DMS114 treated with DMSO at 0.1 percent for 48 hours (cell line): ENCODE data around the gene ARHGAP4.

Experiments
- DNase-seq: peaks from one replicate; lab custom pipeline; 2025; ENCODE audit not compliant: unreplicated experiment; lab: John Stamatoyannopoulos, UW

The ARHGAP4 gene

DNA sequence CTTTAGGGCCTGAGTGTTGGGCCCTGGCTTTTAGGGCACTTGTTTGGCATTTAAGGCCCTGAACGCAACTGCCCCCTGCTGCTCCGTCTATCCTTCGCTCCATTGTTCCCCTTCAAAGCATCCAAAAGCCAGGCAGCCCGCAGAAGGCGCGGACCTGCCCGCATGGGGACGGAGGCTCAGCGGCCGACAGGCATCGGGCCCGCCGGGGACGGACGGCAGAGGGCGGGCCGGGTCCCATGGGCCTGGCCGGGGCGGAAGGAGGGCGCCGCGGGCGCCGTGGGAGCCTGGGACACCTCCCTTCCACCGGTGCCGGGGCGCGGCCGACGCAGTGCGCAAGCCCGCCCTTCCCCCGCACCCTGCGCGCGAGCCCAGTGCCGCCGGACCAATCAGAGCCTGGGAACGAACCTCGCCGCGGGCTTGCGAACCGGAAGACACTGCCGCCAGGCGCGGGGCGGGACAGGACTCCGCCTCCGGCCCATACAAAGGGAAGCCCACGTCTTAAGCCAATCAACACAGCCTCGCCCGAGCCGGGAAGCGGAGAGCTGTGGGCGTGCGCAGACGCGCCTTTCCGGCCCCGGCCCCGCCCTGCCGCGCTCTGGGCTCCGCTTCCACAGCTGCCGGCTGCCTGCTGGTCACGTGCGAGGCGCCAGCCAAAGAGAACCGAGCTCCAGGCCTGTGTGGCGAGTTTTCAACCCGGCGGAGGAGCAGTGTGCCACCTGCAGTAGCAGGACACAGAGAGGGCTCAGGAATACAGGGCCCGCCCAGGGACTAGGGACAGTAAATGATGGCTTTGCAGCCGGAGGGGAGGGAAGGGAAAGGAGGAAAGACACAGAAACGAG lies 2.1 kb upstream of the ARHGAP4 start:
- peak; percentile 84 for DNase-seq

DNA sequence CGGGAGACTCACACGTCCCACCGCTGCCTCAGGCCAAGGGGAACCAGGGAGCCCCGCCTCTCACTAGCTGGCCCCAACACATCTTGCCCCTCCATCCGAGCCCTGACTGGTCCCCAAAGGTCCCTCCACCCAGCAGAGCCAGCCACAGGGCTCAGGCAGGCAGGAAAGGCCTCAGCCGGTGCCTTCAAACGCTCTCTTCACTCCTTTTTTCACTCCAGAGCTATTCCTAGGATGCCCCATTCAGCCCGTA lies 1.5 kb upstream of the ARHGAP4 start:
- DNase-seq: no peak

DNA sequence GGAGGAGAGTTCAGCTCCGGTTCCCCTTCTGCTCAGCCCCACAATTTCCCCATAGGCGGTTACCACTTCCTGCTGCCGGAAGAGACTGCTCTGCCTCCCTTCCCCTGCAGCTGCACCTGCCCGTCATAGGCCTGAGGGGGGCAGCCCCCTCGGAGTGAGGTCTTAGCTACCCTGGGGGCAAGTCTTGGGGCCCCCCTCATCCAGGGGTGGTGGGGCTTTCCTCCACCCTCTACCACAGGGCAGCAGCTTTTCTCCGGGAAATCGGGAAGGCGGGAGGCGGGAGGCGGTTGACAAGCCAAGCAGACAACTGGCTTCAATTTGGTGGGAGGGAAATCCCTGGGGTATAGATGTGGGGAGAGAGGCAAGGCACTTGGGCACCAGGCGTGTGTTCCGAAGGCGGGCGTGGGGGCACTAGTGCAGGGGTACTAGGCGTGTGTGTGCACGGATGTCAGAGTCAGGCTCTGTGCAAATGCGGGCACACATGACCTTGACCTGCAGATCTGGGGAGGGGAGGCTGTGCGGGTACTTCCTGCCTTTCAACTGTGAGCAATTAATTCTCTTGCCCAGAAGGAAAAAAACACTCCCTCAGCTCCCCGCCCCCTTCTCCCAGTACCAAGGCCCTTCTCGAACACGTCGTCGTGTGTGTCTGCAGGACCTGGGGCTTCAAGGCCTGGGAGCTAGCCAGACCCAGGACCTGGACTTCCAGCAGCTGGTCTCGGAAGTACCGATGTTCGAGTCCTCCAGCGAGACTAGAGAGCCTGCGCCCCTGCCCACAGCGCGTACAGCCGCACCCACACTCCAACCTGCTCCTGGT lies 1.0 kb upstream of the ARHGAP4 start:
- no peak for DNase-seq

DNA sequence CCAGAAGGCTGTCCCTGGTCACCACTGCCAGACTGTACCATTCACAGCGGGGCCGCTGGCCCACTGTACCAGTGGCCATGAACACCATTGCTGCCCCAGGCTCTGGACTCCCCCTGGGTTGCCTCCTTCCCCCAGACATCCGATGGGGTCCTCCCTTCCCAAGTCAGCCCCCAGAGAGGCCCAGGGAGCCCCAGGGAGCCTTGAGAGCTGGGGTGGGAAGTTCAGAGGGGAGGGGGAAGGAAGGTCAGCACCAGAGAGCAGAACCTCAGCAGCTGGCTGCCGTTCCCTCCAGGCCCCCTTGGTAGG lies 441 bp upstream of the ARHGAP4 start:
- DNase-seq: no peak

DNA sequence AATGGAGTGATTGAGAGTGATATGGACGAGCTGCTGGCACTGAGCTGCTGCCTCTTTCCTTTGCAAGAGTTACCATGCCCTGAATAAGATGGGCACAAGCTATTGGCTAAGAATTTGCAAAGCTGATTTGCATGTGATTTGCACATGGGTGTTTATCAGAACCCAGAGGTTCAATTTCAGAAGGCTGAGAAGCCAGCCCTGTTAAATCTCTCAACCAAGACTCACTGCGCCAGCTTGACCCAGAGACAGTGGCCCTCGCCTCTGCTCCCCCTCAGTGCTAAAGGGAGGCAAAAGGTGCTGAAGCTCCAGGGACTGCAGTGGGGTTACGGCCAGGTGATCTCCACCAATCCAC lies 701 bp downstream of the ARHGAP4 start:
- DNase-seq: no peak

DNA sequence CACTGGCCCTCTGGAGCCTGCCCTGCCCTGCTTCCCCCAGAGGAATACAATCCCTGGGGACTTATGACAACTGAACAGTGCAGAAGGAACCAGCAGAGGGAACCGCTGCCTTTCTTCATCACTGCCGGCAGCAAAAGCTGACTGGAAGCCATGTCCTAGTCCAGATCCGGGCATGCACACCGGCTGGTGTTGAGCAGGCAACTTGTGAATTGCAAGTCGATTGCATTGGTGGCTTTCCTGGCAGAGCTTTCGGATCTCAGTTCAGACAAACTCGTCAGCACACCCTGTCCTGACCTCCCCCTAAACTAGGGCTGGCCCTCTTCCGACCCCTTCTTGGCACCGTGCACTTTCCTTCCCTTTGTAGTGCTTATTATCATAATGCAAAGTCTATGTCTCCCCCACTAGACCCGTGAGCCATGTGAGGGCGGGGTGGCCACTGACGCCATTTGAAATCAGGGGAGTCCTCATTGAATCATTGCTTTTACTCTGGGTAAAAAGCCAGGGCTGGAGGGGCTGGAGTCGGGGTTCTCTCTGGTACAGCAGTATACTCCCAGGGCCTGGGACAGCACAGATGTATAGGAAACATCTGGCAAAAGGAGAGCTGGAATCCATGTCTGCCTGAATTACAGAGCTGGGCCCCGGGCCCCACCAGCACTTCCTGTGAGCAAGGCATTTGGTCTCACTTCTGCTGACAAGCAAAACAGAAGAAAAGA lies 1.8 kb downstream of the ARHGAP4 start:
- peak; percentile 11 for DNase-seq

DNA sequence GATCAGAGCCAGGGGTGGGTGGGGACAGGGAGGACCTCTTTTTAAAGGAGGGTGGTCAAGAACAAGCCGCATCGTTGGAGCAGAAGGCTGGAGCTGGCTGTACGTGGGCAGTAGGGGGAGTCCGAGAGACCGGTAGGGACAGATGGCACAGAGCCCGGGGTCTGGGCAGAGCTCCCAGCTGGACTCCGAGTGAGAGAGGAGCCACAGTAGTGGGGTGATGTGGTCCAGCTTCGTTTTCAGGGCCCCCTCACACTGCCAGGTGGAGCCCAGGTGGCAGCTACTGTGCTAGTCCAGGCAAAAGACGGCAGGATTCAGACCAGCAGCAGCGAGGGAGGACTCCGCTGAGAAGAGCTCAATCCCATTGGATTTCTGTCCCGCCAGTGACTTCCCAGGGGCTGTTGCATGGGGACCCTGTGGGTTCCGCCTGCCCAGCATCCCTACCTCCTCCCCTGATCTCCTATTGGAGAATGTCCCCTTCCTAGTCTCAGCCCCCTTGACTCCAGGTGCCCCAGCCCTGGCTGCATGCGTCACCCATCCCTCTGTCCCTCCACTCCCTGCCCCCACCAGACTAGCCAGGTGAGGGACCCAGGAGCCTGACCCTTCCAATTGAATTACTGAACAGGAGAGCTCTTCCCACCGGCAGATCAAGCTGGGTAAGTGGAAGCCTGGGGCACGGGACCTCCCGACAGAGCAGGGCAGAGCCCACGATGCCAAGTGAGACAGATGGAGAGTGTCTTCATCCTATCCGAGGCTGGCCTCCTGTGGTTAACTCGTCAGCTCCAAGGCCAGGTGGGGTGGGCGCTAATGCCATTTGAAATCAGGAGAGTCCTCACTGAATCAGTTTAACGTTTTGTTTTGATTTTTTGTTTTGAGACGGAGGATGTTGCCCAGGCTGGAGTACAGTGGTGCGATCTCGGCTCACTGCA lies 2.9 kb downstream of the ARHGAP4 start:
- DNase-seq: no peak

DNA sequence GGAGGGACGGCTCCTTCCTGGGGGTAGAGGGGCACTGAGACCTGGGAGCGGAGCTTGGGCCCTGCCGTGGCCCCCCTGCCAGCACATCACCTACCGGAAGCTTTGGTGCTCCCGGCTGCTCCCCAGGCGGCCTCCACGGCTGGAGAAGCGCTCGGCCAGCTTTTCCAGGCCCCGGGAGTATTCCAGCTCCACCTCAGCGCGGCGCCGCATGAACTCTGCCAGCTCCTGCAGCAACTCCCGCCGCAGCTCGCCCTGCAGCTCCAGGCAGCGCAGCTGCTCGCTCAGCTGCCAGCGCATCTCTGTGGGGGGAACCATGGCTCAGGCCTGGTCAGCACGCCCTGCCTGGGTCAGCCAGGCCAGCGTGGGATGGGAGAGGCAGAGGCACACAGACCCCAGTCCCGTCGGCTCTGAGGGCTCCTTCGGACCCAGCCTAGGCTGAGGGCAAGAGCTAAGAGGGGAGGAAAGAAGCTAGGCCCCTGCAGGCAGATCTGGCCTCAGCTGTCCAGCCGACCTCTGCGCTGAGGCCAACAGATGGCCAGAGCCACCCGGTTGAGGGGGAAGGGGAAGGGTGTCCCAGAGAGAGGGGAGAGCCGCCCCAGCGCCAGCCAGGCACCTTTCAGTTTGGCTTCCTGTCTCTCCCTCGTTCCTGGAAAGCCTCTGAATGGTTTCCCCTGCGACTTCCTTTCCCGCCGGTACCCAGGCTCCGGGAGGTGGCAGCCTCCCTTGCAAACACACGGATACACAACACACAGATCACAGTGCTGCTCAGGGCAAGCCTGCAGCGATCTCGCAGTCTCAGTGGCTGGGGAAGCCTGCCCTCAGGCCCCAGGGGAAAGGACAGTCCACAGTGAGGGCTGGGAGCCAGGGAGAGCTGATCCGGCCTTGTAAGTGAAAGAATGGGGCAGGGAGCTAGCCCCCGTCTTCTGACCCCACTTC lies 4.3 kb downstream of the ARHGAP4 start:
- no peak for DNase-seq

DNA sequence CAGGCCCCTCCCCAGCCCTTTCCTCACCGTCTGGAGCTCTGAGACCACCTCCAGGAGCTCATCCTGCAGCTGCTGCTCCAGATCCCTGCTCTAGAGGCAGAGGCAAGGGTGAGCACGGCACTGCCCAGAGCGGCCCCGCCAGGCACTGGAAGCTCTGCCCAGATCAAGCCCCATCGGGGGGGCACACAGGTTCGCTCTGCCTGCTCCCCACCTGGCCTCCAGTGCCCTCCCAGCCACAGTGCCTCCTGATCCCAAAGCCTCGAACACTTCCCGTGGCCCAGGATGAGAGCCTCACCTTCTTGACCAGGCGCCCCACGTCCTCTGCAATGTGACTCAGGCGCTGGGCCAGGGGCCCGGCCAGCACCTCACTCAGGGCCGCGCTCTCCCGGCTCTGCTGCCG lies 5.0 kb downstream of the ARHGAP4 start:
- no peak for DNase-seq

DNA sequence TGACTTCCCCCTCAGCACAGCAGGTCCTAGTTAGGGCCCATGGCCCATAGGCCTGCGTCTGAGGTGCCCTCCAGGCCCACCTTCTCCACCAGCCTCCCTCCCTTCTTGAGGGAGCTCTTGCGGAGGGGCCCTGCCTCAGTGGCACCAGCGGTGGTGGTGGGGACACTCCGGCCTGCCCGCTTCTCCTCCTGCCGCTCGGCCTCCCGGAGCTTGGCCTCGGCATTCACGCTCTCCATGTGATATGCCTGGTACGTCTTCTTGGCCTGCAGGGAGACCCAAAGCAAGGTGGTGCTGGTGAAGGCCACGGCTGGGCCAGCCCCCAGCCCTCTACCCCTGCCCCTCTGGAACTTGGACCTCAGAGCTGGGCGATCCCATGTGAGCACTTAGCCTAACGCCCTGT lies 5.5 kb downstream of the ARHGAP4 start:
- no peak for DNase-seq

DNA sequence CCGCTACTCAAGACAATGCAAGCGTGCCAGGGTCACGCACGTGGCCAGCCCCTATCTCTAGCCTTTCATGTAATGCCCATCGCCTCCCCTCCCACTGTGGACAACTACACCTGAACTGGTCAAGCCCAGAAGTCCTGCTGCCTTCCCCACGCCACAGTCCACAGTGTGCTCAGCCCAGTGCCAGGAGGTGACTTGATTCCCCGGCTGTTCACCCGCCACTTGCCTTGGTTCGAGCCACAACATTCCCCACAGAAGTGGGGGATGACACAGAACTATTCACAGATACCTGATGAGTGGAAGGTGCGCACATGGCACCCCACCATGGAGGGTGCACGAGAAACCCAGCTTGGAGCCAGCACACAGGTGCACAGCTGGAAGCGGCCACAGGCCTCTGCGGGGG lies 6.8 kb downstream of the ARHGAP4 start:
- DNase-seq: no peak

DNA sequence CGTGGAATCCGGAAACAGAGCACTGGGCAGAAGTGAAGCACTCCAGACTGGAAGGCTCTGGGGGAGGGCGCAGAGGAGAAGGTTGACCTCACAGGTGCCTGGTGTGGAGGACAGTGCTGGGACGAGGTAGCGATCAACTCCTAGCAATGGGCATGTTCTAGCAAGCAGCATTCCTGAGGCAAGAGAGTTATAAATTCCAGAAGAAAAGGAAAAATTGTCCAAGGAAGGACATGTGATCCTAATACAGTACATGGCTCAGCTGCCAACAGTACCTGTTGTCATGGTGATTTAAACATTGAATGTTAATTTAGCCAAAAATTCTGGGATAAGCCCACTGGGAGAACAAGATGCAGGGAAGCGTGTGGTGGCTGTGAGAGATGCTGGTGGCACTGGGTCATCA lies 8.2 kb downstream of the ARHGAP4 start:
- DNase-seq: no peak

DNA sequence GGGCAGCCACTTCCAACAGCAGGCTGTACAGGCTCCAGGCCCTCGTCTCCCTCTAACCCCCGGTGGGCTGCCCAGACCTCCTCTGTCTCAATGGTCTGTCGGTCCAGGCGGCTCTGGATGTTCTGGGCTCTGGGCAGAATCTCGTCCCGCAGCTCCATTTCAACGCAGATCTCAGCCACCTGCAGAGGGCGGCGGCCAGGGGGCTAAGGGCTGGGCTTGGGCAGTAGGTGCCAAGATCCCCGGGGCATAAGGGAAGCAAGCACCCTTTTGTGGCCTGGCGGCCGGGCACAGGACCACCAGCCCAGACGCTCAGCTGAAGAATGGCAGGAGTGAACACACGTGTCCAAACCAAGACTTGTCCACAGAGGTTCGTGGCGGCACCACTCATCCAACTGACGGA lies 12.4 kb downstream of the ARHGAP4 start:
- DNase-seq: no peak

DNA sequence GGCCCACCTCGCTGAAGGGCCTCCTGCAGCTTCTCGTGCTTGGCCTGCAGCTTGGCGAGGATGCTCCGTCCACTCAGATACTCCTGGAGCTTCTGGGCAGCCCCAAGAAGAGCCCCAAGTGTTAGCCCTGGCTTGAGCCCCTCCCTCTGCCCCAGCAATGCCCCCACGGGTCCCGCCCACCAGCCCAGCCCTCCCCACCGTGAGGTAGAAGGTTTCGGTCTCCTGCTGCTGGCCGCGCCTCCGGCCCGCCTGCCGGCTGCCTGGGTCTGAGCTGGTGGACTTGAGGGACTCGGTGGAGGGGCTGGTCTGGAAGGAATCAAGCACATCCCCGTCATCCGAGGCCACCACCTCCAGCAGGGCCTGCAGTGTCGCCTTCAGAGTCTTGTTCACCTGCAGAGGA lies 12.9 kb downstream of the ARHGAP4 start:
- no peak for DNase-seq

DNA sequence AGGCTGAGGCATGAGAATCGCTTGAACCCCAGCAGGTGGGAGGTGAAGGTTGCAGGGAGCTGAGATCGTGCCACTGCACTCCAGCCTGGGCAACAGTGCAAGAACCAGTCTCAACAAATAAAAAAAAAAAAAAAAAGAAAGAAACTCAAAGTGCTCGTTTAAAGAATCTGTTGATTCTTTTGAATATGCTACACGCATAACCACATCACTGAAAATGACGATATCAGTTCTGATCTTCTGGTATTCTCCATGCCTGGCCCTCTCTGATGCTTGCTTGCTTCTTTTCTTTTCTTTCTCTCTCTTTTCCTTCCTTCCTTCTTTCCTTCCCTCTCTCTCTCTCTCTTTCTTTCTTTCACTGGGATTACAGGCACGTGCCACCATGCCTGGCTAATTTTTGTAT lies 14.3 kb downstream of the ARHGAP4 start:
- DNase-seq: no peak

DNA sequence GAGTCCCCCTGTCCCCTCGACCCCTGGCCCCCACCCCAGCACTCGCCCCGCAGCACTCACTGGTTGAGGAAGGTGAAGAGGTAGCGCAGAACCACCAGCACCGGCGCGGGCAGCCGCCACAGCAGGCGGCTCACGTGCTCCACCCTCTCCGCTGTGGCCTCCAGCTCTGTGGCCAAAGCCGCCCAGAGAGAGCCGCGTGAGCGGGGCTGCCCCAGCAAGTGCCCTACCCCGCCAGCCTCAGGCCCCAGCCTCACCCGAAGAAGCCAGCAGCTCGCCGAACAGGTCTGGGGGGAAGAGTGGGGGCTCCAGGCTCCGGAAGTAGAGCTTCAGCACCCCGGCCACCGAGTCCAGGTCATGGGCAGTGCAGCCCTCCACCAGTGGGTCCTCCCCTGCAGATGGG lies 15.6 kb downstream of the ARHGAP4 start:
- DNase-seq: no peak

DNA sequence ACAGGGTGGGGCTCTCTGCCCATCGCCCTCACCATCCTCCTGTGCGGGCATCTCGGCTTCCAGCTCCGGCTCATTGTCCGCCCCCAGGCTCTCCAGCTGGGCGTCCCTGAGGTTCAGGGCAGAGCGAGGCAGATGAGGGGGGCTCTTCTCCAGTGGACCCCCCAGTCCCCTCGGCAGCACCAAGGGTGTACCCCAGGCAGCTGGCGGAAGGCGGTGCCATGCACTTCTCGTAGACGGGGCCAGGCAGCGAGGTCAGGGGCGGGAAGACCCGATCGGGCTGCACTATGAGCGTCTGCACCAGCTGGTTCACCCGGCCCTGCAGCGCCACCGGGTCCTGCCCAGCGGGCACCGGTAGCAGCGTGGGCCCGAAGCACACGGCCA lies 16.1 kb downstream of the ARHGAP4 start:
- no peak for DNase-seq

DNA sequence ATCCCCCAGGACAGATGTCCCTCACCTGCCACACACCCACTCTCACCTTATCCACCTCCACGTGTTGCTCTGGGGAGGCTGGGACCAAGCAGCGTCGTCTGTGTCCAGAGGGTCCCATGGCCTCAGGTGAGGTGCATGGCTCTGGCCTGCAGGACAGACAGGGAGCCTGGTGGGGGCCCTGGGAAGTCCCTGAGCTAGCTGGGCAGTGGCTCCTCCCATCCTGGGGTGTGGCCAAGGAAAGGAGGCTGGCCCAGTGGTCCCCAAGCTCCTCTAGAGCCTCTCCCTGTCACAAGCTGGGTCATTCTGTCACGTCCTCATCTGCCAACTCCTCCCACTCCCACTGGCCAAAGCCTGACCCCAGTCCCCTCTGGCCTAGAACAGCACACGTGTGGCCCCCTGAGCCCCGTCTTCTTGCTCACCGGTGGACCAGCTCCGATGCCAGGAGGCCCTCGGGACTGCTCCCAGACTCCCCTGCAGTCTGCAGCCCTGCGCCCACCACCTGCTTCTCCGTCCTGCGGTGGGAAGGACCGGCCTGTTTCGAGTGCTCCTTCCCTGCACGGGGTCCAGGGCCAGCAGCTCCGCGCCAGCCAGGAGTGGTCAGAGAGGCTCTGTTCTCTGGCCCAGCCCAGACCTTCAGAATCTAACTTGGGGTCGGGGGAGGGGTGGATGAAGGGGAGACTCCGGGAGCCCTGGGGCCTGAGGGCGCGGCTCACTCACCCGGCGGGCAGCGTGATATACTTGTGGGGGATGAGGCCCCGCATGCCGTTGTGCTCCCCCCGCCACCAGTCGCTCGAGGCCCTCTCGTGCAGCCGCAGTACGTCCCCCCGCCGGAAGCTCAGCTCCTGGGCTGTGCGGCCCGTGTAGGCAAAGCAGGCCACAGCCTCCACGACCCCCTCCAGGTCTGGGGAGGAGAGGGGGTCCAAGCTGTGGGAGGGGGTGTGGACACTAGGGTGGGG lies 16.8 kb downstream of the ARHGAP4 start:
- DNase-seq: no peak

DNA sequence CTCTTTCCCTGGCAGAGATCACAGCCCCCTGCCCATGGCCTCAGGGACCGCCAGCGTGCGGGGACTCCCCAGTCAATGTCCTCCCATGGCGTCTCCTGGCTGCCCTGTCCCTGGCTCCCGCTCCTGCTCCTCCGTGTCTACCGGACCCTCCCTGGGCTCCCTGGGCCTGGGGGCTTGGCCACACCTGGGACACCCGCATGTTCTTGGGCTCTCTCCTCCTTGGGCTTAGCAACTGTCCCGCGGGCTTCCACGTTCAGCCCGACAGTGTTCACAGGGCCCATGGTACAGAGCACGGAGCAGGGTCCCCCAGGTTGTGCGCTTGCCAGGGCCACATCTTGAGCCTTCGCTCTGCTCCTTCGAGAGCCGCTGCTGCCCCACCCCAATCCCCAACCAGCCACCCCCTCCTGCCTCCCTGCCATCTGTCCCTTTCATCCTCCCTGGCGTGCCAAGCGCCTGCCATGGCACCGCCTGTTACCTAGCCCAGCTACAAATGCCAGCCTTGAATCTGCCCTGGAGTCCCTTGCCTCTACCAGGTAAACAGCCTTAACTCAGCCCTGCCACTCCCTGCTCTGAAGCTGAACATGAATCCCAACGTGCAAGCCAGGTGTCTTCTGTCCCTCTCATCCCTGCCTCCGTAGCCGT lies 17.7 kb downstream of the ARHGAP4 start:
- no peak for DNase-seq
